ENCODE results near the gene CASKIN1. TPM values are rescaled to one million over a fixed set of nuclear protein-coding genes. Genes with fewer than 3 reads are reported as not detected.

Gene CASKIN1
- polyA plus RNA-seq (2013, experiment 1 of 2): 4.7 TPM
- 4.7 TPM for polyA plus RNA-seq (2013, experiment 2 of 2)

DNA sequence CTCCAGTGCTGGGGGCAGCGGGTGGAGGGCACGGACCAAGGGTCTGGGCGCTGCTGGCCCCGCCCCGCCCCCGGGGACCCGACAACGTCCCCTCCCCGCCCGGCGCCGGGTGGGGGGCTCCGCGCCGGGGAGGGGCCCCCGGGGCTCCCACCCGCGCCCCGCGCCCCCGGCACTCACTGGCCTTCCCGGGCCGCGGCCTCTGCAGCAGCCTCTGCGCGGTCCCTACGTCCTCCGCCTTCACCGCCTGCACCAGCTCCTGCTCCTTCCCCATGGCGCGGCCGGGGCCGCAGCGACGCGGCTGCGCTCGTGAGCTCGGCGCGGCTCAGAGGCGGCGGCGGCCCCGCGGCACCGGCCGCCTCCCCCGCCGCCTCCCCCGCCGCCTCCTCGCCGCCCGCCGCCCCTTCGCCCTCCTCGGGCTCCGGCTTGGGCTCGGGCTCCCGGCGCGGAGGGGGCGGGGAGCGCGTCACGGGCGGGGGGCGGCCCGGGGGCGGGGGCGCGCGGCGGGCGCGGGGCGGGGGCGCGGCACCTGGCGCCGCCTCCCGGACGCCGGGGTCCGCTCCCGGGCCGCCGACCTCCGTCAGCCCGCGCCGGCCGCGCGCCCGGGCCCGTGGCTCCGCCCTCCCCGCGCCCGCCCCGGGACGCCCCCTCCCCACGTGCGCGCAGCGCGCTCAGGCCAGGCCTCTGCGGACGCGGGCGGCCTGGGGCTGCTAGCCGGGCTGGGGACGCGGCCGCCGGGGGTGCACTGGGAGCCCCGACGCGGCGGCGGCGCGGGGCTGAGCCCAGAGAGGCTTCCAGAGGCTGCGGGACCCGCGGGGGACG is at the start of gene CASKIN1:
Gene CASKIN1, minus strand, starts transcription at position 444 of the 819 bp plus-strand sequence. Its CDS starts 173 bp downstream, at position 271.
- Histone ChIP-seq H3K4me2 (ENCODE audit: insufficient read depth, low read length, poor library complexity, severe bottlenecking) (peak within 1 kb of the TSS; percentile 88), H2AFZ (ENCODE audit: low read length) (peak within 1 kb of the TSS; percentile 91), H3K36me3 (replicated peaks in 1 of 2; ENCODE audit: control insufficient read depth in 2 of 2, insufficient read depth in 2 of 2, low read length in 2 of 2) (no peaks in the 10 kb centered on the region), H3K4me3 (ENCODE audit: low read length in 2 of 2) (peak within 1 kb of the TSS; percentile 58 to 93), H4K8ac (ENCODE audit: low read depth, low read length) (no peak within 1 kb of the TSS), H3K4ac (ENCODE audit: low read length) (peak within 1 kb of the TSS; percentile 37), H2BK15ac (ENCODE audit: low read length) (peak within 1 kb of the TSS; percentile 88), H2AK5ac (ENCODE audit: low read depth, low read length) (peak within 1 kb of the TSS; percentile 99), H3K23ac (ENCODE audit: low read depth, low read length, poor library complexity) (peak within 1 kb of the TSS; percentile 87), H3K27ac (replicated peaks; ENCODE audit: low read length) (no peak within 1 kb of the TSS), H3K9ac (ENCODE audit: low read depth, low read length, poor library complexity) (peak within 1 kb of the TSS; percentile 84), H2BK120ac (ENCODE audit: low read depth, low read length) (peak within 1 kb of the TSS; percentile 74), H3K14ac (ENCODE audit: low read length) (peak within 1 kb of the TSS; percentile 38), H3K79me1 (ENCODE audit: low read depth, low read length) (no peaks in the 10 kb centered on the region), H3K18ac (ENCODE audit: low read length) (peak within 1 kb of the TSS; percentile 91), H4K91ac (ENCODE audit: low read depth, low read length, poor library complexity) (no peak within 1 kb of the TSS), H3K4me1 (ENCODE audit: control insufficient read depth in 2 of 2, insufficient read depth in 1 of 2, low read depth in 1 of 2, low read length in 2 of 2) (peaks cover 10 to 23% of the 10 kb centered on the region in 2 donors), H3K9me3 (replicated peaks in 1 of 2; ENCODE audit: control insufficient read depth in 2 of 2, insufficient read depth in 1 of 2, low read depth in 1 of 2, low read length in 2 of 2) (peaks cover 0 to 6% of the 10 kb centered on the region in 2 donors), H3K27me3 (ENCODE audit: control insufficient read depth in 3 of 3, insufficient read depth in 3 of 3, low read depth in 1 of 3, low read length in 3 of 3) (peaks cover 2 to 30% (median 23%) of the 10 kb centered on the region in 3 experiments), H2BK5ac (ENCODE audit: low read length) (peak within 1 kb of the TSS; percentile 80), H2BK12ac (ENCODE audit: low read length) (peak within 1 kb of the TSS; percentile 86)
- DNase-seq (ENCODE audit: low spot score): peak; percentile 56
- WGBS, 2 donors (ENCODE audit: extremely low coverage in 2 of 2, insufficient read length in 2 of 2, insufficient replicate concordance in 1 of 2): no CpG with 5 or more reads among the region's 129 CpGs

- WGBS, 2 donors (ENCODE audit: extremely low coverage in 2 of 2, insufficient read length in 2 of 2, insufficient replicate concordance in 1 of 2): no CpG with 5 or more reads among the region's 30 CpGs
- H2AFZ ChIP-seq (ENCODE audit: low read length): no peak overlapping the region
- no peak overlapping the region for H2BK12ac ChIP-seq (ENCODE audit: low read length)
- H3K14ac ChIP-seq (ENCODE audit: low read length): no peak overlapping the region
- no peaks in the 10 kb centered on the region for H3K9me3 ChIP-seq (replicated peaks in 1 of 2; ENCODE audit: control insufficient read depth in 2 of 2, insufficient read depth in 1 of 2, low read depth in 1 of 2, low read length in 2 of 2)
- peaks cover 0 to under 1% of the 10 kb centered on the region in 2 donors for H3K4me1 ChIP-seq (ENCODE audit: control insufficient read depth in 2 of 2, insufficient read depth in 1 of 2, low read depth in 1 of 2, low read length in 2 of 2)
- no peak overlapping the region for H3K18ac ChIP-seq (ENCODE audit: low read length)
- no peak overlapping the region for H3K4me2 ChIP-seq (ENCODE audit: insufficient read depth, low read length, poor library complexity, severe bottlenecking)
- no peak overlapping the region for H3K23ac ChIP-seq (ENCODE audit: low read depth, low read length, poor library complexity)
- H3K79me1 ChIP-seq (ENCODE audit: low read depth, low read length): peaks cover 4% of the 10 kb centered on the region
- no peak overlapping the region for H2BK120ac ChIP-seq (ENCODE audit: low read depth, low read length)
- no peak overlapping the region for H4K8ac ChIP-seq (ENCODE audit: low read depth, low read length)
- H3K36me3 ChIP-seq (replicated peaks in 1 of 2; ENCODE audit: control insufficient read depth in 2 of 2, insufficient read depth in 2 of 2, low read length in 2 of 2): peaks cover 45 to 83% of the 10 kb centered on the region in 2 donors
- H3K27me3 ChIP-seq (ENCODE audit: control insufficient read depth in 3 of 3, insufficient read depth in 3 of 3, low read depth in 1 of 3, low read length in 3 of 3): no peaks in the 10 kb centered on the region
- H3K9ac ChIP-seq (ENCODE audit: low read depth, low read length, poor library complexity): no peak overlapping the region
- no peak overlapping the region for H3K4me3 ChIP-seq (ENCODE audit: low read length in 2 of 2)
- no peak overlapping the region for H3K4ac ChIP-seq (ENCODE audit: low read length)
- no peak overlapping the region for H2AK5ac ChIP-seq (ENCODE audit: low read depth, low read length)
- H2BK15ac ChIP-seq (ENCODE audit: low read length): no peak overlapping the region
- H4K91ac ChIP-seq (ENCODE audit: low read depth, low read length, poor library complexity): no peak overlapping the region
- no peak for DNase-seq (ENCODE audit: low spot score)
- no peak overlapping the region for H2BK5ac ChIP-seq (ENCODE audit: low read length)
- no peak overlapping the region for H3K27ac ChIP-seq (replicated peaks; ENCODE audit: low read length)
Observed at GRCh38 chr16:2244926-2245795, 48.8 kb upstream of the CASKIN1 start.

DNA sequence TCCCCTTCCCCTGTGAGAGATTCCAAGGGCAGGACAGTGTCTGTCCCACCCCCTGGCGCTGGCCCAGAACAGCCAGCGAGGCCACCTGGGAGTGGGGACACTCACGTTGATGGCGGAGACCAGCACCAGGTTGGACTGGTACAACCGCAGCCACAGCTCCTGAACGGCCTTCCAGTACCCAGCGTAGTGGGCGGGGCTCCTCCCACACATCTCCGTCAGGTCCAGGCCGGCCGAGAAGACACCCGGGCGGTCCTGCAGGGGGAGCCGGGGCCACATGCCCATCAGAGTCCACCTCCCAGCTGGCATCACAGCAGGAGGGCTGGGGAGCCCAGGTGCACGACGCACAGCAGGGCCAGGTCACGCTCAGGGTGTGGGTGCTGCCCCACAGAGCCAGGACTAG is 47.9 kb upstream of the CASKIN1 start:
- Histone ChIP-seq H3K4me3 (ENCODE audit: low read length in 2 of 2) (no peak overlapping the region), H3K23ac (ENCODE audit: low read depth, low read length, poor library complexity) (no peak overlapping the region), H2BK15ac (ENCODE audit: low read length) (no peak overlapping the region), H3K4me2 (ENCODE audit: insufficient read depth, low read length, poor library complexity, severe bottlenecking) (no peak overlapping the region), H2AK5ac (ENCODE audit: low read depth, low read length) (no peak overlapping the region), H2BK12ac (ENCODE audit: low read length) (no peak overlapping the region), H3K27me3 (ENCODE audit: control insufficient read depth in 3 of 3, insufficient read depth in 3 of 3, low read depth in 1 of 3, low read length in 3 of 3) (no peaks in the 10 kb centered on the region), H2BK5ac (ENCODE audit: low read length) (no peak overlapping the region), H3K14ac (ENCODE audit: low read length) (no peak overlapping the region), H3K18ac (ENCODE audit: low read length) (no peak overlapping the region), H4K8ac (ENCODE audit: low read depth, low read length) (no peak overlapping the region), H3K4ac (ENCODE audit: low read length) (no peak overlapping the region), H3K36me3 (replicated peaks in 1 of 2; ENCODE audit: control insufficient read depth in 2 of 2, insufficient read depth in 2 of 2, low read length in 2 of 2) (peaks cover 47 to 84% of the 10 kb centered on the region in 2 donors), H3K27ac (replicated peaks; ENCODE audit: low read length) (no peak overlapping the region), H4K91ac (ENCODE audit: low read depth, low read length, poor library complexity) (no peak overlapping the region), H3K79me1 (ENCODE audit: low read depth, low read length) (peaks cover 4% of the 10 kb centered on the region), H3K9ac (ENCODE audit: low read depth, low read length, poor library complexity) (no peak overlapping the region), H2BK120ac (ENCODE audit: low read depth, low read length) (no peak overlapping the region), H3K4me1 (ENCODE audit: control insufficient read depth in 2 of 2, insufficient read depth in 1 of 2, low read depth in 1 of 2, low read length in 2 of 2) (no peaks in the 10 kb centered on the region), H3K9me3 (replicated peaks in 1 of 2; ENCODE audit: control insufficient read depth in 2 of 2, insufficient read depth in 1 of 2, low read depth in 1 of 2, low read length in 2 of 2) (no peaks in the 10 kb centered on the region), H2AFZ (ENCODE audit: low read length) (no peak overlapping the region)
- WGBS, 2 donors (ENCODE audit: extremely low coverage in 2 of 2, insufficient read length in 2 of 2, insufficient replicate concordance in 1 of 2): no CpG with 5 or more reads among the region's 17 CpGs
- no peak for DNase-seq (ENCODE audit: low spot score)

- peaks cover 45 to 83% of the 10 kb centered on the region in 2 donors for H3K36me3 ChIP-seq (replicated peaks in 1 of 2; ENCODE audit: control insufficient read depth in 2 of 2, insufficient read depth in 2 of 2, low read length in 2 of 2)
- no peak overlapping the region for H2BK15ac ChIP-seq (ENCODE audit: low read length)
- H4K8ac ChIP-seq (ENCODE audit: low read depth, low read length): no peak overlapping the region
- H3K23ac ChIP-seq (ENCODE audit: low read depth, low read length, poor library complexity): no peak overlapping the region
- no peak overlapping the region for H3K14ac ChIP-seq (ENCODE audit: low read length)
- no peak overlapping the region for H3K9ac ChIP-seq (ENCODE audit: low read depth, low read length, poor library complexity)
- H2BK120ac ChIP-seq (ENCODE audit: low read depth, low read length): no peak overlapping the region
- no peaks in the 10 kb centered on the region for H3K4me1 ChIP-seq (ENCODE audit: control insufficient read depth in 2 of 2, insufficient read depth in 1 of 2, low read depth in 1 of 2, low read length in 2 of 2)
- H3K9me3 ChIP-seq (replicated peaks in 1 of 2; ENCODE audit: control insufficient read depth in 2 of 2, insufficient read depth in 1 of 2, low read depth in 1 of 2, low read length in 2 of 2): no peaks in the 10 kb centered on the region
- H2BK5ac ChIP-seq (ENCODE audit: low read length): no peak overlapping the region
- no peak overlapping the region for H2AK5ac ChIP-seq (ENCODE audit: low read depth, low read length)
- H4K91ac ChIP-seq (ENCODE audit: low read depth, low read length, poor library complexity): no peak overlapping the region
- no peak for DNase-seq (ENCODE audit: low spot score)
- H3K4me3 ChIP-seq (ENCODE audit: low read length in 2 of 2): no peak overlapping the region
- H3K18ac ChIP-seq (ENCODE audit: low read length): no peak overlapping the region
- no peak overlapping the region for H3K4me2 ChIP-seq (ENCODE audit: insufficient read depth, low read length, poor library complexity, severe bottlenecking)
- peaks cover 4% of the 10 kb centered on the region for H3K79me1 ChIP-seq (ENCODE audit: low read depth, low read length)
- H3K4ac ChIP-seq (ENCODE audit: low read length): no peak overlapping the region
- WGBS, 2 donors (ENCODE audit: extremely low coverage in 2 of 2, insufficient read length in 2 of 2, insufficient replicate concordance in 1 of 2): no CpG with 5 or more reads among the region's 11 CpGs
- no peaks in the 10 kb centered on the region for H3K27me3 ChIP-seq (ENCODE audit: control insufficient read depth in 3 of 3, insufficient read depth in 3 of 3, low read depth in 1 of 3, low read length in 3 of 3)
- H2BK12ac ChIP-seq (ENCODE audit: low read length): no peak overlapping the region
- no peak overlapping the region for H3K27ac ChIP-seq (replicated peaks; ENCODE audit: low read length)
- H2AFZ ChIP-seq (ENCODE audit: low read length): no peak overlapping the region
Observed at GRCh38 chr16:2243781-2244180, 47.4 kb upstream of the CASKIN1 start.

Measured in neuronal stem cell (in vitro differentiated cells).